Measurements from ENCODE around the gene DIP2C.
A peak's percentile ranks its signal among the peaks of the same experiment; 100 is the strongest.

The DIP2C gene

GRCh38 chr10:386771-387592 is 302.5 kb downstream of the DIP2C start:
- DNase-seq = peak; percentile 18 to 48

GRCh38 chr10:385571-386300 is 303.7 kb downstream of the DIP2C start:
- no peak for DNase-seq

GRCh38 chr10:384538-385305 is 304.7 kb downstream of the DIP2C start:
- DNase-seq = no peak

DNA sequence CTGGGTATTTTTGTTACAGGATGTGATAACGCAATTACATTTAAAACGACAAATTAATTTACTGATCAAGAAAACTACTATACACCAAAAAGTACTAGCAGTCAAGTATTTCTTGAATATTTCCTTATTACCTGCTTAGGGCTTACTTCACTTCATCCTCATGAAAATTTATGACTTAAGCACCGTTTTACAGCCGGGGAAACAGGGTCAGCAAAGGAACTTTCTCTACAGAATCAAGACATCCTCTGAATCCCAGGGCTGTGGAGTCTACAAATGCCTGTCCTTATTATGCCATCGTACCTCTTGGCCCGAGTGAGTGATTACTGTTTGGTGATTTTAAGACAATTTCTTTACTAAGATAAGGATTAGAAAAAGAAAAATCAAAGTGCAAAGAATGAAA is 305.9 kb downstream of the DIP2C start:
- no peak for DNase-seq

- DNase-seq = no peak
Measured at GRCh38 chr10:381805-382204, 307.7 kb downstream of the DIP2C start.

DNA sequence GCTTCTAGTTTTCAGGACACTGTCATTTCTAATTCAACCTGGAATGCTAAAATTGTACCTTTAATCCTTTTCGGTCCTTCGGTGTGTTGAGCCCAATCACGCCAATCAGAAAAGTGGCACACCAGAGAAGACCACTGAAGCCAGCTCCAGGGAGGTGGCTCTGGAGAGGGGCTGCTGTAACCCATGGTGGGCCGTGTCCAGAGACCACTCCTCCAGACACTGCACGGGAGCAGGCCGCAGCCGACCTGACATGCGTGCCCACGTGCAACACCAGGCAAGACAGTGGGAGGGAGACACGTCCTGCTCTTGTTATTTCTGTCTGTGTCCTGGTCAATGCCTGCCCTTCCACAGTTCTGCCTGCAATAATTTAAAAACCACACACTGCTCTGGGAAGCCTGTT is 308.1 kb downstream of the DIP2C start:
- DNase-seq = no peak

GRCh38 chr10:380313-380940 is 309.0 kb downstream of the DIP2C start:
- no peak for DNase-seq

DNA sequence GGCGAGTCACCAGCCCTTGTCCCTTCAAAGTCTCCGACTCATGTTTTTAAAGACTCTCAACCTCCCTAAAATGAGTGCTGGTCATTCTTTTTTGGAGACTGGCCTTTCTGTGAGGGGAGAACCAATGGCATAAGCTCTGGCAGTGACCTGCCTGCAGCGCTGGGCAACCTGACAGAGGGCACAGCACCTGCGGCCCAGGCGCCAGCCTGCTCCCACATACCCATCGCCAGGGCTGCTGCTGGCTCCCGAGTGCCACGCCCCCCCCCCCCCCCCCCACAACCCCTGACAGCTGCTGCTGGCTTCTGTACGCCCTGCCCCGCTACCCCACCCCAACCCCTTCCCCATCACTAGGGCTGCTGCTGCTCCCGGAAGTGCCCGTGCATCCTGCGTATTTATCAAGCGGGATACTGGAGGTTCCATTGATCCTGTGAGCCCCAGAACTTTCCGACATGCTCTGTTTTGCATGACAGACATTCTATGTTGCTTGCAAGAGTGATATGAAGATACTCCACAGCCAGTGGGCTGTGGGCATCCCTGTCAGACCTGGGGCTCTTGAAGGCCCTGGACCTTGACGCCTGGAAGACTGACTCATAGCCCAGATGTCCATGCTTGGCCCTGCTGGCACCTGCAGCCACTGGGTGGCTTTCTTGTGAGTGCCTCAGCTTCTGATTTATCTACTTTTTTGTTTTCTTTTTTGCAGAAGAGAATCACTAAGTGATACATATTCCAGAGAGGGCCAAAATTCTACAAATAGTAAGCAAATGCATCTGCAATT is 310.4 kb downstream of the DIP2C start:
- DNase-seq = no peak

GRCh38 chr10:378230-378929 is 311.1 kb downstream of the DIP2C start:
- DNase-seq = no peak

DNA sequence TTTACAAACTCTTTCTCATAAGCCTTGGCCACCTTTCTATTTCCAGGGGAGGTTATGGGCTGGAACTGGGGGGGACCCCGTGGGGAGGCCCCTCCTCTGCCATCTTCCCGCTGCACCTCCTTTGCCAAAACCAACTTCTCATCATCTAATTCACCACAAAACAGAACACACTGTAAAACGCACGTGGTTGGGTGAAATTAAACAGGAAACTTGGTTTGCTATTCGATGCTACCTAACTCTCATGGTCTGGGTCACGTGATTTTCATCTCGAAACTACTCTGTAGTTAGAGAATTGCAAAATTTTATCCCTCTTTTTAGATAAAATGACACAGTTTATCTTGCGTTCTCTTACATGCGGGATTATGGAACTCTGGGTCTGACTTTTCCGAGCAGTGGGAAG is 312.2 kb downstream of the DIP2C start:
- no peak for DNase-seq

DNA sequence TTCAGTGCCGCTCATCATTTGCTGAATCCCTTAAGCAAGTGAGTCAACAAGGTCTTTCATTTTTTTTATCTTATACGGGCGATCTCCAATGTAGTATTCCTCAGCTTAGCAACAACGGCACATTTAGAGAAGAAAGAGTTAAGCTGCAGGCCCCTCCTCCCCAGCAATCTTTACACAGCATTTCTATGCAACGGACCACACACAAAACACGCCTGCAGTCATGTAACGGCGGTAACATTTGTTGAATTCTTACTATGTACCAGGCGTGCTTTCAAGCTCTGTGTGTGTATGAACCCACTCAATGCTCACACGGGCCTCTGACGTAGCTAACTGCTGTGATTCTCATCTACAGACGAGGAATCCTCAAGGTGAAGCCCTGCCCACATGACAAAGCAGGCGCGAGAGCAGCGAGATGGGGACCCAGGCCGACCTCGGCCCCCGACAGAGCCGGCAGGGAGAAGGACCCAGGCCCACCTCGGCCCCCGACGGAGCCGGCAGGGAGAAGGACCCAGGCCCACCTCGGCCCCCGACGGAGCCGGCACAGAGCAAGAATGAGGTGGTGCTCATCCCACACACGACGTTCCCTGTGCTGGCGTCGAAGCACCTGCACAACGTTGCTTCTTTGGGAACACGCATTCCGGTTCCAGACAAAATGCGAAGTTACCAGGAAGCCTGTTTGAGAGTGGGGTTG is 313.5 kb downstream of the DIP2C start:
- no peak for DNase-seq

DNA sequence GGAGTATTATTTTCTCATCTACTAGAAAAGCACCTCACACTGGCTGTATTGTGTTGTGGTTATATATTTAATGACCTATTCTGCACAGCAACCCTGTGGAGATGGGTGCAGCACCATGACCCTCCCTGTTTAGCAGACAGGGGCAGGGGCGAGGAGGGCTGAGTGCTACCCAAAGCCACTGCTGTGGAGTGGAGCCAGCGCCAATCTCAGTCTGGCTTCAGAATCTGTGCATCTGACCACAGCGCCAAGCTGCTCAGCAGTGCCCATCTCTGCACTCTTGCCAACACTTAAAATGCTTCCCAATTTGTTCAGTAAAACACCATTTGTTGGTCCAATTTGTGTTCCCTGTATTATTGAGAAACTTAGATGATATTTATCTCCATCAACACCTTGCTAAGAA is 315.1 kb downstream of the DIP2C start:
- DNase-seq = no peak

DNA sequence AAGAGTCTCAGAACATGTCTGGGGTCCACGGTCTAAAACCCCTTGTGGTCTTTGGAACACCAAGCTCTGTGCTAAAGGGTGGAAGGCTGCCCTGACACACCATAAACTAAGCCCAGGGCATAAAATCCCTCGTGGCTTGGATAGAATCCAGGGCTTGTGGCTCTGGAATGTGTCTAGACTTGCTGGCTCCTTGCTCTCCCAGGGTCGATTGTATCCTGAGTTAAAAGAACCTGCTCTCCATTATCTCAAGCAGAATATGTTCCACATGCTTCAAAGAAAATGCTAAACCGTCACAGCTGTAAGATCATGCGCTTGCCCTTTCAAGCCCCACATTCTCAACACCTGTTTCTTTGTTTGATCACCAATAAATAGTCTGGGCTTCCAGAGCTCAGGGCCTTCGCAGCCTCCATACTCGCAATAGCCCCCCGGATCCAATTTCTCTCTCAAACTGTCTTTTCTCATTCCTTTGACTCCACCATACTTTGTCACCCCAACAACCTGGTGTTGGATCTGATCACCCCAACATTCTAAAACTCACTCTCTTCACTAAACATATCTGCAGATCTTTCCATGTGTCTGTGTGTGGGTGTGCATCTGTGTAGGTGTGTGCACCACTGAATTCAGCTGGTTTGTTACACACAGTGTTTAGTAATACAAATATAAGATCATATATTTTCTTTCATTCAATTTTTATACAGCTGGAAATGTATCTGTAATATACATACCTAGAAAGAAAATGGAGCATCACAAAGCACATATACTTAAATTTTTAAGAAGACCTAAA is 315.8 kb downstream of the DIP2C start:
- DNase-seq = no peak

DNA sequence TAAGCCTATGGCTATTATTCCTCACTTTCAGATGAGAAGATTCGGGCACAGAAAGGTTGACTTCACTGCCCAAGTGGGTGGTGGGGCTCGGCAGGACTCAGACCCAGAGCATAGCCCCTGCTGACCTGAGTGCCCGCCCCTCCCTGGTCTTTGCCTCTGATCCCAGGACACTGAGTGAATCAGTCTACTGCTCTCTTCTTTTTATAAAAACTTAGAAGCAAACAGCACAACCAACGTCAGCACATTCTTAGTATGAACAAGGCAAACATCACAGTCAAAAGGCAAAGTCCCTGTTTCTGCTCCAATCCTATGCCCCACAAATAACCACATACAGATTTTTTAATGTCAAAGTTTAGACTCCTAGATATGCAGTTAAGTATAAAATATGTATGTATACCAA is 316.5 kb downstream of the DIP2C start:
- DNase-seq = no peak

GRCh38 chr10:372566-372965 is 316.9 kb downstream of the DIP2C start:
- no peak for DNase-seq

DNA sequence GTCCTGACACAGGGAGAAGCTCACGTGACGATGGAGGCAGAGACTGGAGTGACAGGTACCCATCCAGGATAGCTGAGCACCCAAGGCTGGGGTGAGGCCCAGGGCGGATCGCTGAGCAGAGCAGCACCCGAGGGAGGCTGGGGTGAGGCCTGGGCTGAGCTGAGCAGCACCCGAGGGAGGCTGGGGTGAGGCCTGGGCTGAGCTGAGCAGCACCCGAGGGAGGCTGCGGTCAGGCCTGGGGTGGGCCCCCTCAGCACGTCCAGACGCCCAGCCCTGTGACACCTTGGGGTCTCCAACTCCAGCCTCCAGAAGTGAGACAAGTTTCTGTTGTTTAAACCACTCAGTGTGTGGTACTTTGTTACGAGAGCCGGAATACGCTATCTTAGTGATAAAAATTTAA is 318.0 kb downstream of the DIP2C start:
- DNase-seq = no peak

DNA sequence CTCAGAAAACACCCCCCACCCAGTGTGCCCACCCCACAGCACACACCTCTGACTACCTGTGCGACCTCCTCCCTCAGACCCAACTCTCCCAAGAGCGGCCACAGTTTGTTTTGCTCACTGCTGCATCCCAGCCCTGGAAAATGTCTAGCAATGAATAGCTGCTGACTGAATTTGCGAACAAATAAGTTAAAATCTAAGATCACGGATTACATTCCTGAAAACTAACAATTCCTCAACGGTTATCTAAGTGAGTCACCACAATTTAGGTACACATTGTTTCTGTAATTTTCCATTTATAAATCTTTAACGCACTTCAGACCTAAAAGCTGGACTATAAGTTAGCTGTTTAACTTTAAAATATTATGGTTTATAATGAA is 319.0 kb downstream of the DIP2C start:
- no peak for DNase-seq

DNA sequence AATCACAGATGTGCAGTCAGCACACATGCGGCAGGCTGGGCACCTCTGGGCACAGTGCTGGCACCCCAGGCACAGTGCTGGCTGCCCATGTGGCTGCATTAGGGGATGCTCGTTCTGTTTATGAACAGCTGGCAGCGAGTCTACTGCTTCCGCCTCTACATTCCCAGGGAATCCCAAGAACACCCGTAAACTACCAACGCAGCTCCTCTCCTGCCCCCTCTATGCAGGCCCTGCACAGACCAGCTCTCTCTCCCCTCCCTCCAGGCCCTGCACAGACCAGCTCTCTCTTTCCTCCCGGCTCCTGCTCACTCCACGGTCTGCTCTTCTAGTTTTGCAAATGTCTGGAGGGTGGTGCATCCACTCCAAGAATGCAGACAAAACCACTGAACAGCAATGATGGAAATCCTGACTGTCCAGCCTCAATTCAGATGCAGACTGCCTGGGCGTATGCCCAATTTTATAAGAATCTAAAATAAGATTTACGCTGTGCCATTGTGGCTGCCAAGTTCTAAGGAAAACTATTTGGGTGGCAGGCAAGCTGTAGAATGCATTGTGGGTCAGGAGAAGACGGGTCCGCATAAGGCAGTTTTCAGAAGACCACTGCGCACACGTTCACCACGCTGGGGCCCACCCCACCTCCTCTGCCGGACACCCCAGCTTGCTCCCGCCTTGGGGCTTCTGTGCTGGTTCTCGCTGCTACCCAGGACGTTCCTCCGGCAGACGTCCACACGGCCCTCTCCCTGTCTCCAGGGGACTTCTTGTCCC is 319.6 kb downstream of the DIP2C start:
- no peak for DNase-seq

GRCh38 chr10:369221-369683 is 320.2 kb downstream of the DIP2C start:
- DNase-seq = no peak
